GM21786 (cell line): Measurements from ENCODE around the gene TSPAN33.
"Not testable (repeated sequence)": the region's sequence is repeated elsewhere in the genome, so short reads cannot be mapped to it uniquely, and the experiment has no call there.

Experiments used
- ATAC-seq: cut with Tn5 transposase; IDR thresholded peaks from one replicate; pipeline ENCODE4 v1.9.1; 2021; ENCODE audit not compliant: unreplicated experiment

TSPAN33 gene

GRCh38 chr7:129144095-129144833 is at the start of gene TSPAN33:
Gene TSPAN33, plus strand, starts transcription at chr7:129144707. Its CDS starts 274 bp downstream, at chr7:129144981.
- peak; percentile 62 for ATAC-seq

- peak; percentile 83 for ATAC-seq
These were observed 49.2 kb upstream of the TSPAN33 start for GRCh38 chr7:129095258-129095657.

- ATAC-seq: no peak
These were observed 46.0 kb upstream of the TSPAN33 start for GRCh38 chr7:129098409-129099084.

- ATAC-seq: no peak
These were observed 43.7 kb upstream of the TSPAN33 start for GRCh38 chr7:129100827-129101166.

- no peak for ATAC-seq
These were observed 42.8 kb upstream of the TSPAN33 start for GRCh38 chr7:129101746-129102145.

- no peak for ATAC-seq
These were observed 40.8 kb upstream of the TSPAN33 start for GRCh38 chr7:129103561-129104324.

GRCh38 chr7:129108581-129108980 is 35.9 kb upstream of the TSPAN33 start:
- no peak for ATAC-seq

- ATAC-seq: no peak
These were observed 34.1 kb upstream of the TSPAN33 start for GRCh38 chr7:129110258-129110981.

GRCh38 chr7:129110982-129111376 is 33.5 kb upstream of the TSPAN33 start:
- no peak for ATAC-seq

GRCh38 chr7:129115676-129116075 is 28.8 kb upstream of the TSPAN33 start:
- ATAC-seq: no peak

GRCh38 chr7:129118182-129118581 is 26.3 kb upstream of the TSPAN33 start:
- ATAC-seq: no peak

- no peak for ATAC-seq
These were observed 25.5 kb upstream of the TSPAN33 start for GRCh38 chr7:129118976-129119375.

- ATAC-seq: not testable (repeated sequence)
These were observed 22.9 kb upstream of the TSPAN33 start for GRCh38 chr7:129121501-129122077.

- ATAC-seq: peak; percentile 46
These were observed 22.3 kb upstream of the TSPAN33 start for GRCh38 chr7:129122078-129122750.

GRCh38 chr7:129122751-129123509 is 21.6 kb upstream of the TSPAN33 start:
- ATAC-seq: peak; percentile 66

GRCh38 chr7:129123510-129123857 is 21.0 kb upstream of the TSPAN33 start:
- ATAC-seq: no peak

- ATAC-seq: no peak
These were observed 18.2 kb upstream of the TSPAN33 start for GRCh38 chr7:129126314-129126713.

- ATAC-seq: no peak
These were observed 17.4 kb upstream of the TSPAN33 start for GRCh38 chr7:129127154-129127553.

GRCh38 chr7:129127601-129128000 is 16.9 kb upstream of the TSPAN33 start:
- ATAC-seq: no peak
